Measurements from ENCODE around the gene ZYG11B.
"Not testable (repeated sequence)": the region's sequence is repeated elsewhere in the genome, so short reads cannot be mapped to it uniquely, and the experiment has no call there.

ZYG11B gene

GRCh38 chr1:52707927-52708655 is 18.2 kb upstream of the ZYG11B start:
- no peak for DNase-seq (ENCODE audit: low read depth in 2 of 2)

- no peak for DNase-seq (ENCODE audit: low read depth in 2 of 2)
These were observed 17.2 kb upstream of the ZYG11B start for GRCh38 chr1:52709016-52709415.

- no peak for DNase-seq (ENCODE audit: low read depth in 2 of 2)
These were observed 12.7 kb upstream of the ZYG11B start for GRCh38 chr1:52713590-52713989.

GRCh38 chr1:52715296-52715695 is 11.0 kb upstream of the ZYG11B start:
- not testable (repeated sequence) for DNase-seq (ENCODE audit: low read depth in 2 of 2)

GRCh38 chr1:52723260-52723659 is 3.0 kb upstream of the ZYG11B start:
- DNase-seq (ENCODE audit: low read depth in 2 of 2), result no peak

GRCh38 chr1:52725903-52726264 is 369 bp upstream of the ZYG11B start:
- no peak for DNase-seq (ENCODE audit: low read depth in 2 of 2)

- DNase-seq (ENCODE audit: low read depth in 2 of 2), result no peak
These were observed 897 bp downstream of the ZYG11B start for GRCh38 chr1:52727114-52727586.

- DNase-seq (ENCODE audit: low read depth in 2 of 2), result no peak
These were observed 1.9 kb downstream of the ZYG11B start for GRCh38 chr1:52727956-52728656.

- no peak for DNase-seq (ENCODE audit: low read depth in 2 of 2)
These were observed 7.1 kb downstream of the ZYG11B start for GRCh38 chr1:52733368-52733767.

- not testable (repeated sequence) for DNase-seq (ENCODE audit: low read depth in 2 of 2)
These were observed 9.1 kb downstream of the ZYG11B start for GRCh38 chr1:52735371-52735770.

- DNase-seq (ENCODE audit: low read depth in 2 of 2), result no peak
These were observed 11.9 kb downstream of the ZYG11B start for GRCh38 chr1:52738148-52738547.

- DNase-seq (ENCODE audit: low read depth in 2 of 2), result no peak
These were observed 12.6 kb downstream of the ZYG11B start for GRCh38 chr1:52738893-52739292.

GRCh38 chr1:52739699-52740467 is 13.6 kb downstream of the ZYG11B start:
- no peak for DNase-seq (ENCODE audit: low read depth in 2 of 2)

GRCh38 chr1:52741259-52741658 is 15.0 kb downstream of the ZYG11B start:
- no peak for DNase-seq (ENCODE audit: low read depth in 2 of 2)

GRCh38 chr1:52746189-52746588 is 19.9 kb downstream of the ZYG11B start:
- DNase-seq (ENCODE audit: low read depth in 2 of 2), result no peak

GRCh38 chr1:52747450-52747849 is 21.2 kb downstream of the ZYG11B start:
- DNase-seq (ENCODE audit: low read depth in 2 of 2), result no peak

- DNase-seq (ENCODE audit: low read depth in 2 of 2), result no peak
These were observed 21.9 kb downstream of the ZYG11B start for GRCh38 chr1:52748119-52748518.

- DNase-seq (ENCODE audit: low read depth in 2 of 2), result not testable (repeated sequence)
These were observed 23.2 kb downstream of the ZYG11B start for GRCh38 chr1:52749496-52749895.

- DNase-seq (ENCODE audit: low read depth in 2 of 2), result not testable (repeated sequence)
These were observed 23.9 kb downstream of the ZYG11B start for GRCh38 chr1:52750139-52750538.

GRCh38 chr1:52751589-52752483 is 25.6 kb downstream of the ZYG11B start:
- DNase-seq (ENCODE audit: low read depth in 2 of 2), result no peak

GRCh38 chr1:52752484-52752826 is 26.2 kb downstream of the ZYG11B start:
- no peak for DNase-seq (ENCODE audit: low read depth in 2 of 2)

- no peak for DNase-seq (ENCODE audit: low read depth in 2 of 2)
These were observed 26.9 kb downstream of the ZYG11B start for GRCh38 chr1:52753169-52753568.
